BLaER1 (cell line): ENCODE data around the gene CCDC50.

ENCODE experiments used
- H3K27ac ChIP-seq: shearing (Covaris generic); formaldehyde crosslinking; 2 replicates; pipeline ENCODE4 v1.8.1; 2022
- H3K27me3 ChIP-seq: shearing (Covaris generic); formaldehyde crosslinking; 2 replicates; pipeline ENCODE4 v1.8.1; 2022
- H3K36me3 ChIP-seq: shearing (Covaris generic); formaldehyde crosslinking; 2 replicates; pipeline ENCODE4 v1.8.1; 2022
- H3K4me1 ChIP-seq: shearing (Covaris generic); formaldehyde crosslinking; 2 replicates; pipeline ENCODE4 v1.8.1; 2022
- H3K4me2 ChIP-seq: shearing (Covaris generic); formaldehyde crosslinking; 2 replicates; pipeline ENCODE4 v1.8.1; 2022
- H3K4me3 ChIP-seq: shearing (Covaris generic); formaldehyde crosslinking; 2 replicates; pipeline ENCODE4 v1.8.1; 2022
- H3K9ac ChIP-seq: shearing (Covaris generic); formaldehyde crosslinking; 2 replicates; pipeline ENCODE4 v1.8.1; 2022
- H3K9me3 ChIP-seq: shearing (Covaris generic); formaldehyde crosslinking; 2 replicates; pipeline ENCODE4 v1.8.1; 2022
- H4K20me1 ChIP-seq: shearing (Covaris generic); formaldehyde crosslinking; 2 replicates; pipeline ENCODE4 v1.8.1; 2022
- Cebpa-rat ChIP-seq: shearing (Covaris generic); IDR thresholded peaks from 2 replicates; pipeline ENCODE4 v1.8.1; 2022

Gene CCDC50

GRCh38 chr3:191328962-191329653, at the start of gene CCDC50:
TSS of gene CCDC50 (plus strand) at chr3:191329394. CDS start at chr3:191329675, 281 bp downstream.
- H3K4me2 ChIP-seq = peak within 1 kb of the TSS; percentile 80
- peak within 1 kb of the TSS; percentile 92 for H3K4me3 ChIP-seq
- no peaks in the 10 kb centered on the region for H3K36me3 ChIP-seq
- H3K27ac ChIP-seq = peak within 1 kb of the TSS; percentile 97
- H3K9me3 ChIP-seq = no peaks in the 10 kb centered on the region
- TF ChIP-seq Cebpa-rat = no peak
- H3K4me1 ChIP-seq = peaks cover 25% of the 10 kb centered on the region
- H3K9ac ChIP-seq = peak within 1 kb of the TSS; percentile 95
- no peaks in the 10 kb centered on the region for H3K27me3 ChIP-seq
- H4K20me1 ChIP-seq = peaks cover 22% of the 10 kb centered on the region

GRCh38 chr3:191280111-191280510, 49.1 kb upstream of the CCDC50 start:
- no peak overlapping the region for H3K27ac ChIP-seq
- no peak overlapping the region for H3K4me2 ChIP-seq
- no peaks in the 10 kb centered on the region for H4K20me1 ChIP-seq
- no peaks in the 10 kb centered on the region for H3K9me3 ChIP-seq
- H3K4me1 ChIP-seq = no peaks in the 10 kb centered on the region
- H3K36me3 ChIP-seq = no peaks in the 10 kb centered on the region
- TF ChIP-seq Cebpa-rat = no peak
- no peak overlapping the region for H3K9ac ChIP-seq
- no peaks in the 10 kb centered on the region for H3K27me3 ChIP-seq
- no peak overlapping the region for H3K4me3 ChIP-seq

- Histone ChIP-seq H3K4me2 (no peak overlapping the region), H3K27me3 (no peaks in the 10 kb centered on the region), H3K9me3 (no peaks in the 10 kb centered on the region), H3K9ac (no peak overlapping the region), H3K36me3 (no peaks in the 10 kb centered on the region), H3K27ac (no peak overlapping the region), H3K4me3 (no peak overlapping the region), H4K20me1 (no peaks in the 10 kb centered on the region), H3K4me1 (no peaks in the 10 kb centered on the region)
- TF ChIP-seq Cebpa-rat = no peak
Observed at GRCh38 chr3:191280882-191281281, 48.3 kb upstream of the CCDC50 start.

GRCh38 chr3:191282251-191283185, 46.7 kb upstream of the CCDC50 start:
- Histone ChIP-seq H3K27me3 (no peaks in the 10 kb centered on the region), H3K4me1 (no peaks in the 10 kb centered on the region), H3K4me2 (no peak overlapping the region), H3K4me3 (no peak overlapping the region), H4K20me1 (no peaks in the 10 kb centered on the region), H3K36me3 (no peaks in the 10 kb centered on the region), H3K9ac (no peak overlapping the region), H3K27ac (no peak overlapping the region), H3K9me3 (no peaks in the 10 kb centered on the region)
- no peak for TF ChIP-seq Cebpa-rat

- H3K9me3 ChIP-seq = no peaks in the 10 kb centered on the region
- no peak for TF ChIP-seq Cebpa-rat
- no peaks in the 10 kb centered on the region for H4K20me1 ChIP-seq
- no peaks in the 10 kb centered on the region for H3K4me1 ChIP-seq
- no peaks in the 10 kb centered on the region for H3K36me3 ChIP-seq
- no peak overlapping the region for H3K27ac ChIP-seq
- H3K9ac ChIP-seq = no peak overlapping the region
- H3K27me3 ChIP-seq = no peaks in the 10 kb centered on the region
- no peak overlapping the region for H3K4me2 ChIP-seq
- H3K4me3 ChIP-seq = no peak overlapping the region
Observed at GRCh38 chr3:191283400-191283799, 45.8 kb upstream of the CCDC50 start.

- H4K20me1 ChIP-seq = no peaks in the 10 kb centered on the region
- H3K4me1 ChIP-seq = no peaks in the 10 kb centered on the region
- no peak overlapping the region for H3K27ac ChIP-seq
- H3K36me3 ChIP-seq = no peaks in the 10 kb centered on the region
- no peak overlapping the region for H3K4me3 ChIP-seq
- no peaks in the 10 kb centered on the region for H3K27me3 ChIP-seq
- no peak overlapping the region for H3K4me2 ChIP-seq
- no peaks in the 10 kb centered on the region for H3K9me3 ChIP-seq
- no peak overlapping the region for H3K9ac ChIP-seq
- no peak for TF ChIP-seq Cebpa-rat
Observed at GRCh38 chr3:191290311-191291025, 38.7 kb upstream of the CCDC50 start.

- no peaks in the 10 kb centered on the region for H3K36me3 ChIP-seq
- TF ChIP-seq Cebpa-rat = no peak
- H4K20me1 ChIP-seq = no peaks in the 10 kb centered on the region
- peaks cover 6% of the 10 kb centered on the region; the same call in 1 of the 2 replicates for H3K4me1 ChIP-seq
- no peak overlapping the region for H3K4me3 ChIP-seq
- no peak overlapping the region for H3K9ac ChIP-seq
- no peak overlapping the region for H3K27ac ChIP-seq
- no peak overlapping the region for H3K4me2 ChIP-seq
- H3K27me3 ChIP-seq = no peaks in the 10 kb centered on the region
- no peaks in the 10 kb centered on the region for H3K9me3 ChIP-seq
Observed at GRCh38 chr3:191292243-191293015, 36.8 kb upstream of the CCDC50 start.

- no peaks in the 10 kb centered on the region for H3K36me3 ChIP-seq
- no peak overlapping the region for H3K4me2 ChIP-seq
- H3K27me3 ChIP-seq = no peaks in the 10 kb centered on the region
- no peaks in the 10 kb centered on the region for H3K9me3 ChIP-seq
- no peak for TF ChIP-seq Cebpa-rat
- peaks cover 6% of the 10 kb centered on the region; the same call in 1 of the 2 replicates for H3K4me1 ChIP-seq
- H3K27ac ChIP-seq = no peak overlapping the region
- no peak overlapping the region for H3K9ac ChIP-seq
- no peaks in the 10 kb centered on the region for H4K20me1 ChIP-seq
- H3K4me3 ChIP-seq = no peak overlapping the region
Observed at GRCh38 chr3:191294291-191294690, 34.9 kb upstream of the CCDC50 start.

GRCh38 chr3:191296041-191296541, 33.1 kb upstream of the CCDC50 start:
- Histone ChIP-seq H3K4me2 (no peak overlapping the region), H3K4me1 (peaks cover 6% of the 10 kb centered on the region; the same call in 1 of the 2 replicates), H3K9ac (no peak overlapping the region), H3K27ac (no peak overlapping the region), H3K27me3 (no peaks in the 10 kb centered on the region), H3K36me3 (no peaks in the 10 kb centered on the region), H3K9me3 (no peaks in the 10 kb centered on the region), H4K20me1 (no peaks in the 10 kb centered on the region), H3K4me3 (no peak overlapping the region)
- no peak for TF ChIP-seq Cebpa-rat
